Trophoblast cell (in vitro differentiated cells and primary cell): Measurements from ENCODE around the gene PSENEN.
"Not testable (repeated sequence)": the region's sequence is repeated elsewhere in the genome, so short reads cannot be mapped to it uniquely, and the experiment has no call there.

Source experiments
- DNase-seq, 2 donors: peaks; one replicate each; pipeline ENCODE4 v3.0.0-alpha.2; 2016
- H2AFZ ChIP-seq: 2 replicates; pipeline ENCODE4 v1.6.1; 2013; ENCODE audit warnings: low read length, moderate library complexity, mild to moderate bottlenecking; ENCODE audit not compliant: insufficient read depth, poor library complexity
- H2AK5ac ChIP-seq: 2 replicates; pipeline ENCODE4 v1.6.1; 2013; ENCODE audit warnings: mild to moderate bottlenecking, low read length
- H2BK120ac ChIP-seq: 2 replicates; pipeline ENCODE4 v1.6.1; 2013; ENCODE audit warnings: low read length, mild to moderate bottlenecking, moderate library complexity; ENCODE audit not compliant: insufficient read depth, poor library complexity
- H2BK12ac ChIP-seq: 2 replicates; pipeline ENCODE4 v1.6.1; 2013; ENCODE audit warnings: mild to moderate bottlenecking, low read length, moderate library complexity
- H2BK5ac ChIP-seq: 2 replicates; pipeline ENCODE4 v1.6.1; 2013; ENCODE audit warnings: low read length, low read depth, moderate library complexity, mild to moderate bottlenecking; ENCODE audit not compliant: poor library complexity
- H3K14ac ChIP-seq: 2 replicates; pipeline ENCODE4 v1.6.1; 2013; ENCODE audit warnings: mild to moderate bottlenecking, low read length
- H3K18ac ChIP-seq: 2 replicates; pipeline ENCODE4 v1.6.1; 2013; ENCODE audit warnings: mild to moderate bottlenecking, low read length
- H3K23ac ChIP-seq: 2 replicates; pipeline ENCODE4 v1.6.1; 2013; ENCODE audit warnings: low read length
- H3K27ac ChIP-seq: 2 replicates; pipeline ENCODE4 v1.5.1; 2013; ENCODE audit warnings: low read depth, mild to moderate bottlenecking, inconsistent platforms, low read length, moderate library complexity
- H3K27me3 ChIP-seq: 2 replicates; pipeline ENCODE4 v1.6.1; 2013; ENCODE audit warnings: inconsistent platforms, mild to moderate bottlenecking, low read length, moderate library complexity; ENCODE audit not compliant: insufficient read depth
- H3K36me3 ChIP-seq, 2 experiments: 1 replicate in 1 of 2; 2 replicates in 1 of 2; pipeline ENCODE4 v1.6.1; 2013; ENCODE audit warnings: low read length in 2 of 2, mild to moderate bottlenecking in 2 of 2, moderate library complexity in 1 of 2; ENCODE audit not compliant: insufficient read depth in 2 of 2, control insufficient read depth in 1 of 2
- H3K4ac ChIP-seq: 2 replicates; pipeline ENCODE4 v1.6.1; 2013; ENCODE audit warnings: low read depth, mild to moderate bottlenecking, low read length, moderate library complexity
- H3K4me1 ChIP-seq, 2 experiments: 1 replicate in 1 of 2; 2 replicates in 1 of 2; pipeline ENCODE4 v1.6.1; 2013; ENCODE audit warnings: low read length in 2 of 2, mild to moderate bottlenecking in 2 of 2, moderate library complexity in 1 of 2; ENCODE audit not compliant: insufficient read depth in 2 of 2, control insufficient read depth in 1 of 2
- H3K4me2 ChIP-seq: 2 replicates; pipeline ENCODE4 v1.6.1; 2013; ENCODE audit warnings: inconsistent platforms, mild to moderate bottlenecking, low read length, moderate library complexity
- H3K4me3 ChIP-seq: 2 replicates; pipeline ENCODE4 v1.5.1; 2013; ENCODE audit warnings: mild to moderate bottlenecking, low read depth, low read length, inconsistent platforms
- H3K79me1 ChIP-seq: one replicate; pipeline ENCODE4 v1.6.1; 2013; ENCODE audit warnings: low read length
- H3K79me2 ChIP-seq: 2 replicates; pipeline ENCODE4 v1.6.1; 2013; ENCODE audit warnings: low read length, mild to moderate bottlenecking; ENCODE audit not compliant: control insufficient read depth, insufficient read depth, poor library complexity
- H3K9ac ChIP-seq: 2 replicates; pipeline ENCODE4 v1.6.1; 2013; ENCODE audit warnings: mild to moderate bottlenecking, low read length
- H3K9me3 ChIP-seq: 2 replicates; pipeline ENCODE4 v1.6.1; 2013; ENCODE audit warnings: low read depth, mild to moderate bottlenecking, control low read depth, inconsistent platforms, low read length; ENCODE audit not compliant: insufficient read depth
- H4K12ac ChIP-seq: 2 replicates; pipeline ENCODE4 v1.6.1; 2013; ENCODE audit warnings: low read depth, mild to moderate bottlenecking, low read length, moderate library complexity
- H4K8ac ChIP-seq: 2 replicates; pipeline ENCODE4 v1.6.1; 2013; ENCODE audit warnings: low read depth, mild to moderate bottlenecking, low read length, moderate library complexity
- H4K91ac ChIP-seq: one replicate; pipeline ENCODE4 v1.6.1; 2013; ENCODE audit warnings: low read depth, mild to moderate bottlenecking, low read length, moderate library complexity
- WGBS: extraction: QIAGEN DNeasy Blood & Tissue Kit; methylation state at CpG from one replicate; pipeline ENCODE4 v1.1.7; 2013; ENCODE audit warnings: missing lambda C conversion rate; ENCODE audit not compliant: insufficient read length, insufficient coverage; ENCODE audit errors: extremely low coverage; 5-methylcytosine and 5-hydroxymethylcytosine counted together

The PSENEN gene

GRCh38 chr19:35766571-35767104 is 21.2 kb downstream of the PSENEN start:
- Histone ChIP-seq H4K91ac (no peak overlapping the region), H2AFZ (no peak overlapping the region), H3K4me1 (peaks cover 0 to 2% of the 10 kb centered on the region in 2 experiments), H3K4me3 (no peak overlapping the region), H2BK5ac (no peak overlapping the region), H2BK120ac (no peak overlapping the region), H3K14ac (no peak overlapping the region), H3K4me2 (no peak overlapping the region), H3K27me3 (no peaks in the 10 kb centered on the region), H2BK12ac (no peak overlapping the region), H3K79me2 (no peaks in the 10 kb centered on the region), H3K4ac (no peak overlapping the region), H3K79me1 (no peaks in the 10 kb centered on the region), H3K27ac (no peak overlapping the region), H4K12ac (no peak overlapping the region), H3K23ac (no peak overlapping the region), H3K9me3 (peaks cover 2% of the 10 kb centered on the region), H3K18ac (no peak overlapping the region), H4K8ac (no peak overlapping the region), H3K36me3 (peaks cover 42 to 53% of the 10 kb centered on the region in 2 experiments), H3K9ac (no peak overlapping the region), H2AK5ac (no peak overlapping the region)
- WGBS = no CpG with 5 or more reads among the region's 11 CpGs
- DNase-seq = no peak

- Histone ChIP-seq H4K8ac (no peak overlapping the region), H2BK5ac (no peak overlapping the region), H3K4me2 (no peak overlapping the region), H3K36me3 (peaks cover 38 to 46% of the 10 kb centered on the region in 2 experiments), H3K9ac (no peak overlapping the region), H3K4me1 (peaks cover 0 to 2% of the 10 kb centered on the region in 2 experiments), H4K12ac (no peak overlapping the region), H4K91ac (no peak overlapping the region), H3K14ac (no peak overlapping the region), H3K4ac (no peak overlapping the region), H2BK120ac (no peak overlapping the region), H3K4me3 (no peak overlapping the region), H3K23ac (no peak overlapping the region), H3K27me3 (no peaks in the 10 kb centered on the region), H3K79me2 (no peaks in the 10 kb centered on the region), H2AK5ac (no peak overlapping the region), H2BK12ac (no peak overlapping the region), H3K18ac (no peak overlapping the region), H3K9me3 (peaks cover 2% of the 10 kb centered on the region), H3K79me1 (no peaks in the 10 kb centered on the region), H3K27ac (no peak overlapping the region), H2AFZ (no peak overlapping the region)
- no CpG with 5 or more reads among the region's 34 CpGs for WGBS
- no peak for DNase-seq
Measured at GRCh38 chr19:35767288-35768081, 22.0 kb downstream of the PSENEN start.

- Histone ChIP-seq H4K12ac (no peak overlapping the region), H3K27me3 (no peaks in the 10 kb centered on the region), H2BK5ac (no peak overlapping the region), H2BK120ac (no peak overlapping the region), H3K4ac (no peak overlapping the region), H3K4me1 (peaks cover 0 to 2% of the 10 kb centered on the region in 2 experiments), H3K79me1 (no peaks in the 10 kb centered on the region), H3K79me2 (no peaks in the 10 kb centered on the region), H2AK5ac (no peak overlapping the region), H3K27ac (no peak overlapping the region), H4K91ac (no peak overlapping the region), H3K9me3 (peaks cover 2% of the 10 kb centered on the region), H3K14ac (no peak overlapping the region), H3K4me2 (no peak overlapping the region), H3K23ac (no peak overlapping the region), H2AFZ (no peak overlapping the region), H2BK12ac (no peak overlapping the region), H3K9ac (no peak overlapping the region), H3K4me3 (no peak overlapping the region), H3K36me3 (peaks cover 38 to 46% of the 10 kb centered on the region in 2 experiments), H3K18ac (no peak overlapping the region), H4K8ac (no peak overlapping the region)
- WGBS = no CpG with 5 or more reads among the region's 15 CpGs
- DNase-seq = no peak
Measured at GRCh38 chr19:35768082-35768421, 22.6 kb downstream of the PSENEN start.

- not testable (repeated sequence) for H3K27me3 ChIP-seq, H3K4ac ChIP-seq, H3K79me2 ChIP-seq, H2AK5ac ChIP-seq, H3K4me2 ChIP-seq, H4K12ac ChIP-seq, H4K91ac ChIP-seq, H4K8ac ChIP-seq, DNase-seq, H3K18ac ChIP-seq, H3K27ac ChIP-seq, H2BK120ac ChIP-seq, H3K14ac ChIP-seq, H2BK12ac ChIP-seq, H2BK5ac ChIP-seq, H3K23ac ChIP-seq, H3K9ac ChIP-seq, H2AFZ ChIP-seq, H3K79me1 ChIP-seq, H3K4me3 ChIP-seq, H3K9me3 ChIP-seq
- Histone ChIP-seq H3K36me3 (peaks cover 8 to 15% of the 10 kb centered on the region in 2 experiments), H3K4me1 (peaks cover 2 to 11% of the 10 kb centered on the region in 2 experiments)
- no CpG with 5 or more reads among the region's 5 CpGs for WGBS
Measured at GRCh38 chr19:35772362-35772761, 26.9 kb downstream of the PSENEN start.
